Neural progenitor cell (in vitro differentiated cells): ENCODE measurements around the gene MYOG.

Experiments used
- EZH2 ChIP-seq: fragments of 200-600 bp; sonication (generic); IDR thresholded peaks from 2 replicates; pipeline ENCODE4 v1.6.1; 2017; ENCODE audit warnings: antibody characterized with exemption, mild to moderate bottlenecking, moderate library complexity
- EZH2phosphoT487 ChIP-seq: fragments of 200-600 bp; sonication (generic); IDR thresholded peaks from 2 replicates; pipeline ENCODE4 v1.6.1; 2017; ENCODE audit warnings: antibody characterized with exemption
- TF ChIP-seq, protein P1 (sequence below): fragments of 200-600 bp; sonication (generic); IDR thresholded peaks from 2 replicates; pipeline ENCODE4 v1.5.1; 2017; ENCODE audit warnings: antibody characterized with exemption, mild to moderate bottlenecking

DNA sequence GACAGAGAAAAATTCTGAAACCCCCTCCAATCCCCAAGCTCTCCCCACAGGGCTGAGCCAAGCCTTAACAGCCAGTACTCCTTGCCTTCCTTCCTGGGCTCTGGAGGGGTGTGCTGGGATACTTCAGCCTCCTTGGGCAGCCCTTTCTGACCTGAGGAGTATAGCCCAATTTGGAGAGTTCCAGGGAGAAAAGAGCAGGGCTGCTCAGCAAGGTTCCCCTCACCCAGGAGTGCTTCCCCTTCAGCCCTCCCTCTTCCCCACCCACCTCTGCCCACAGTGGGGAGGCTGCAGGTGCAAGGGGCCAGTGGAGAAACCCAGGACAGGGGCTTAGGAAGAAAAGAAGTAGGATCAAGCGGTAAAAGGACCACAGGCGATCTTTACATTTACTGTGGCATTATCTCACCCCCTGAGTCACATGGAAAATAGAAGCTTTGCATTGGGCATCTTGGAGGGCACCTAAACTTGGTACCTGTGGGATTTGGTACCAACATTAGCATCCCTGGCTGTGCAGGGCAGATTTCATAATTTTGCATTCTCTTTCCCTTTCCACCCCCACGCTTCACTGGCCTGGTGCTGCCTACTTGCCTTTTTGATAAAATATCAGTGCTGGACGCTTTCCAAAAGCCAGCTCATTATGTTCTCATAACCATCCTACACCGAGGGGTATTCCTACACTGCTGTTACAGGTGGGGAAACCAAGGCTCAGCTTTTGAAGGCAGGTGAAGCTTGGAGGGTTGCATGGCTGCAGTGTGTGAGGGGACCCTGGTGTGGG, 38.9 kb upstream of the MYOG start:
- no peak for TF ChIP-seq EZH2
- TF ChIP-seq, protein P1, sequence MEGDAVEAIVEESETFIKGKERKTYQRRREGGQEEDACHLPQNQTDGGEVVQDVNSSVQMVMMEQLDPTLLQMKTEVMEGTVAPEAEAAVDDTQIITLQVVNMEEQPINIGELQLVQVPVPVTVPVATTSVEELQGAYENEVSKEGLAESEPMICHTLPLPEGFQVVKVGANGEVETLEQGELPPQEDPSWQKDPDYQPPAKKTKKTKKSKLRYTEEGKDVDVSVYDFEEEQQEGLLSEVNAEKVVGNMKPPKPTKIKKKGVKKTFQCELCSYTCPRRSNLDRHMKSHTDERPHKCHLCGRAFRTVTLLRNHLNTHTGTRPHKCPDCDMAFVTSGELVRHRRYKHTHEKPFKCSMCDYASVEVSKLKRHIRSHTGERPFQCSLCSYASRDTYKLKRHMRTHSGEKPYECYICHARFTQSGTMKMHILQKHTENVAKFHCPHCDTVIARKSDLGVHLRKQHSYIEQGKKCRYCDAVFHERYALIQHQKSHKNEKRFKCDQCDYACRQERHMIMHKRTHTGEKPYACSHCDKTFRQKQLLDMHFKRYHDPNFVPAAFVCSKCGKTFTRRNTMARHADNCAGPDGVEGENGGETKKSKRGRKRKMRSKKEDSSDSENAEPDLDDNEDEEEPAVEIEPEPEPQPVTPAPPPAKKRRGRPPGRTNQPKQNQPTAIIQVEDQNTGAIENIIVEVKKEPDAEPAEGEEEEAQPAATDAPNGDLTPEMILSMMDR = no peak
- no peak for TF ChIP-seq EZH2phosphoT487
